Neural cell (in vitro differentiated cells): Measurements from ENCODE around the gene WDR70.
"Not testable (repeated sequence)": the region's sequence is repeated elsewhere in the genome, so short reads cannot be mapped to it uniquely, and the experiment has no call there.

Experiments
- CTCF ChIP-seq: fragments of 450-650 bp; IDR thresholded peaks from 2 replicates; pipeline ENCODE4 v1.5.1; 2014; ENCODE audit warnings: antibody characterized with exemption, mild to moderate bottlenecking, moderate library complexity; ENCODE audit not compliant: poor library complexity, severe bottlenecking
- EP300 ChIP-seq: fragments of 450-650 bp; conservative IDR thresholded peaks from 2 replicates; pipeline ENCODE4 v1.6.1; 2014; ENCODE audit warnings: antibody characterized with exemption, mild to moderate bottlenecking, moderate library complexity; ENCODE audit not compliant: poor library complexity, severe bottlenecking
- MXI1 ChIP-seq: fragments of 450-650 bp; conservative IDR thresholded peaks from 2 replicates; pipeline ENCODE4 v1.6.1; 2014; ENCODE audit warnings: antibody characterized with exemption, mild to moderate bottlenecking; ENCODE audit not compliant: poor library complexity, severe bottlenecking
- TF ChIP-seq, protein P1 (sequence below): IDR thresholded peaks from 2 replicates; pipeline ENCODE4 v1.6.1; 2012; ENCODE audit warnings: borderline replicate concordance

- TF ChIP-seq MXI1, CTCF, EP300: not testable (repeated sequence)
- TF ChIP-seq, protein P1, sequence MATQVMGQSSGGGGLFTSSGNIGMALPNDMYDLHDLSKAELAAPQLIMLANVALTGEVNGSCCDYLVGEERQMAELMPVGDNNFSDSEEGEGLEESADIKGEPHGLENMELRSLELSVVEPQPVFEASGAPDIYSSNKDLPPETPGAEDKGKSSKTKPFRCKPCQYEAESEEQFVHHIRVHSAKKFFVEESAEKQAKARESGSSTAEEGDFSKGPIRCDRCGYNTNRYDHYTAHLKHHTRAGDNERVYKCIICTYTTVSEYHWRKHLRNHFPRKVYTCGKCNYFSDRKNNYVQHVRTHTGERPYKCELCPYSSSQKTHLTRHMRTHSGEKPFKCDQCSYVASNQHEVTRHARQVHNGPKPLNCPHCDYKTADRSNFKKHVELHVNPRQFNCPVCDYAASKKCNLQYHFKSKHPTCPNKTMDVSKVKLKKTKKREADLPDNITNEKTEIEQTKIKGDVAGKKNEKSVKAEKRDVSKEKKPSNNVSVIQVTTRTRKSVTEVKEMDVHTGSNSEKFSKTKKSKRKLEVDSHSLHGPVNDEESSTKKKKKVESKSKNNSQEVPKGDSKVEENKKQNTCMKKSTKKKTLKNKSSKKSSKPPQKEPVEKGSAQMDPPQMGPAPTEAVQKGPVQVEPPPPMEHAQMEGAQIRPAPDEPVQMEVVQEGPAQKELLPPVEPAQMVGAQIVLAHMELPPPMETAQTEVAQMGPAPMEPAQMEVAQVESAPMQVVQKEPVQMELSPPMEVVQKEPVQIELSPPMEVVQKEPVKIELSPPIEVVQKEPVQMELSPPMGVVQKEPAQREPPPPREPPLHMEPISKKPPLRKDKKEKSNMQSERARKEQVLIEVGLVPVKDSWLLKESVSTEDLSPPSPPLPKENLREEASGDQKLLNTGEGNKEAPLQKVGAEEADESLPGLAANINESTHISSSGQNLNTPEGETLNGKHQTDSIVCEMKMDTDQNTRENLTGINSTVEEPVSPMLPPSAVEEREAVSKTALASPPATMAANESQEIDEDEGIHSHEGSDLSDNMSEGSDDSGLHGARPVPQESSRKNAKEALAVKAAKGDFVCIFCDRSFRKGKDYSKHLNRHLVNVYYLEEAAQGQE: not testable (repeated sequence)
Measured at GRCh38 chr5:37594864-37595263, 215.7 kb downstream of the WDR70 start.
